KMS-11 (cell line): ENCODE results near the gene CTIF.

Experiments
- H2AFZ ChIP-seq: fragments of 200-600 bp; sonication (generic); 2 replicates; pipeline ENCODE4 v1.6.1; 2016; ENCODE audit warnings: antibody characterized with exemption, mixed run types, low read depth
- H3K27ac ChIP-seq: fragments of 200-600 bp; sonication (generic); 2 replicates; pipeline ENCODE4 v1.6.1; 2016; ENCODE audit warnings: mild to moderate bottlenecking, mixed run types
- H3K27me3 ChIP-seq: fragments of 200-600 bp; sonication (generic); 2 replicates; pipeline ENCODE4 v1.6.1; 2017; ENCODE audit warnings: mild to moderate bottlenecking, low read depth, mixed run types, moderate library complexity; ENCODE audit not compliant: insufficient read depth
- H3K36me3 ChIP-seq: fragments of 200-600 bp; sonication (generic); 2 replicates; pipeline ENCODE4 v1.6.1; 2017; ENCODE audit warnings: mild to moderate bottlenecking, mixed run types; ENCODE audit not compliant: insufficient read depth
- H3K4me1 ChIP-seq: fragments of 200-600 bp; sonication (generic); 2 replicates; pipeline ENCODE4 v1.6.1; 2016; ENCODE audit warnings: mild to moderate bottlenecking, low read depth, mixed run types; ENCODE audit not compliant: poor library complexity, severe bottlenecking
- H3K4me2 ChIP-seq: fragments of 200-600 bp; sonication (generic); 2 replicates; pipeline ENCODE4 v1.7.0; 2016; ENCODE audit warnings: mild to moderate bottlenecking, mixed run types
- H3K4me3 ChIP-seq: fragments of 200-600 bp; sonication (generic); IDR thresholded peaks from 2 replicates; pipeline ENCODE4 v1.6.1; 2017; ENCODE audit warnings: low read depth, low read length, mixed read lengths; ENCODE audit not compliant: insufficient read depth
- H3K79me2 ChIP-seq: fragments of 200-600 bp; sonication (generic); 2 replicates; pipeline ENCODE4 v1.6.1; 2016; ENCODE audit warnings: low read depth, mixed run types; ENCODE audit not compliant: insufficient read depth
- H3K9ac ChIP-seq: fragments of 200-600 bp; sonication (generic); 2 replicates; pipeline ENCODE4 v1.6.1; 2016; ENCODE audit warnings: mild to moderate bottlenecking, mixed run types
- H4K20me1 ChIP-seq: fragments of 200-600 bp; sonication (generic); 2 replicates; pipeline ENCODE4 v1.6.1; 2016; ENCODE audit warnings: mild to moderate bottlenecking, mixed run types; ENCODE audit not compliant: insufficient read depth
- CTCF ChIP-seq: fragments of 200-600 bp; sonication (generic); conservative IDR thresholded peaks from 2 replicates; pipeline ENCODE4 v1.6.1; 2017; ENCODE audit warnings: low read depth, mild to moderate bottlenecking, antibody characterized with exemption, low read length, moderate library complexity, mixed read lengths

Gene CTIF

GRCh38 chr18:48767090-48767690 lies 228.4 kb downstream of the CTIF start:
- Histone ChIP-seq H4K20me1 (no peaks in the 10 kb centered on the region), H3K4me2 (no peak overlapping the region), H3K4me1 (no peaks in the 10 kb centered on the region), H3K79me2 (no peaks in the 10 kb centered on the region), H3K9ac (no peak overlapping the region), H3K4me3 (no peak overlapping the region), H3K36me3 (no peaks in the 10 kb centered on the region; the same call in 1 of the 2 replicates), H3K27me3 (no peaks in the 10 kb centered on the region), H2AFZ (no peak overlapping the region), H3K27ac (no peak overlapping the region)
- no peak for TF ChIP-seq CTCF

GRCh38 chr18:48769006-48769636 lies 230.3 kb downstream of the CTIF start:
- no peaks in the 10 kb centered on the region for H3K4me1 ChIP-seq
- H3K4me3 ChIP-seq: no peak overlapping the region
- H2AFZ ChIP-seq: no peak overlapping the region
- no peak overlapping the region for H3K4me2 ChIP-seq
- H4K20me1 ChIP-seq: no peaks in the 10 kb centered on the region
- H3K36me3 ChIP-seq: no peaks in the 10 kb centered on the region
- H3K9ac ChIP-seq: no peak overlapping the region
- no peak; the same call in 1 of the 2 replicates for TF ChIP-seq CTCF
- H3K79me2 ChIP-seq: no peaks in the 10 kb centered on the region
- no peak overlapping the region for H3K27ac ChIP-seq
- H3K27me3 ChIP-seq: no peaks in the 10 kb centered on the region

GRCh38 chr18:48770243-48770642 lies 231.4 kb downstream of the CTIF start:
- H3K27me3 ChIP-seq: no peaks in the 10 kb centered on the region
- no peak overlapping the region for H3K27ac ChIP-seq
- no peak overlapping the region for H3K4me3 ChIP-seq
- no peaks in the 10 kb centered on the region for H4K20me1 ChIP-seq
- H2AFZ ChIP-seq: no peak overlapping the region
- peaks cover 8% of the 10 kb centered on the region for H3K4me1 ChIP-seq
- no peak for TF ChIP-seq CTCF
- no peaks in the 10 kb centered on the region for H3K36me3 ChIP-seq
- H3K4me2 ChIP-seq: no peak overlapping the region
- H3K79me2 ChIP-seq: no peaks in the 10 kb centered on the region
- no peak overlapping the region for H3K9ac ChIP-seq

GRCh38 chr18:48771641-48772375 lies 233.0 kb downstream of the CTIF start:
- H2AFZ ChIP-seq: no peak overlapping the region
- H3K27me3 ChIP-seq: no peaks in the 10 kb centered on the region
- no peaks in the 10 kb centered on the region for H3K79me2 ChIP-seq
- no peak overlapping the region for H3K4me3 ChIP-seq
- H3K4me1 ChIP-seq: peaks cover 24% of the 10 kb centered on the region
- no peak for TF ChIP-seq CTCF
- no peaks in the 10 kb centered on the region for H4K20me1 ChIP-seq
- no peak overlapping the region for H3K4me2 ChIP-seq
- no peaks in the 10 kb centered on the region for H3K36me3 ChIP-seq
- H3K9ac ChIP-seq: no peak overlapping the region
- no peak overlapping the region for H3K27ac ChIP-seq
